SK-N-SH (cell line): ENCODE results near the gene B4GALT6. TPM values are rescaled to one million over a fixed set of nuclear protein-coding genes. Genes with fewer than 3 reads are reported as not detected.

Experiments used
- CTCF ChIA-PET: fragments of 300-600, 350-600 bp; formaldehyde crosslinking; extraction: SDS; loops from one replicate; lab custom pipeline; 2021; lab: Yijun Ruan, JAX
- POLR2A ChIA-PET: fragments of 350-600 bp; sonication (Branson Sonifier 250); formaldehyde crosslinking; extraction: SDS; loops from one replicate; lab custom pipeline; 2020; ENCODE audit warnings: antibody characterized with exemption, inconsistent platforms; lab: Yijun Ruan, JAX
- DNase-seq: peaks from one replicate; pipeline ENCODE4 v3.0.0; 2012
- H2AFZ ChIP-seq: fragments of 200-600 bp; sonication (generic); 2 replicates; pipeline ENCODE4 v1.8.1; 2016; ENCODE audit warnings: antibody characterized with exemption, mild to moderate bottlenecking, low read depth
- H3F3A ChIP-seq: fragments of 200-600 bp; sonication (generic); replicated peaks from 2 replicates; pipeline ENCODE3; 2016; ENCODE audit warnings: antibody characterized with exemption, mild to moderate bottlenecking; ENCODE audit not compliant: insufficient read depth
- H3K27ac ChIP-seq, 2 experiments: fragments of 200-500 bp in 1 of 2; fragments of 200-600 bp in 1 of 2; sonication (Bioruptor generic) in 1 of 2; sonication (generic), shearing (Covaris generic) in 1 of 2; 2 replicates each; pipeline versions ENCODE4 v1.5.1 to v1.6.1; 2014 to 2016; ENCODE audit warnings: low read depth in 2 of 2, inconsistent platforms in 1 of 2, low read length in 1 of 2, mild to moderate bottlenecking in 1 of 2, mixed read lengths in 1 of 2
- H3K27me3 ChIP-seq: fragments of 200-600 bp; sonication (generic), shearing (Covaris generic); 2 replicates; pipeline ENCODE4 v1.6.1; 2016; ENCODE audit warnings: mixed run types; ENCODE audit not compliant: insufficient read depth
- H3K36me3 ChIP-seq, 2 experiments: fragments of 200-500 bp in 1 of 2; fragments of 200-600 bp in 1 of 2; sonication (Bioruptor generic) in 1 of 2; sonication (generic) in 1 of 2; replicated peaks in 1 of 2; 2 replicates each; pipeline versions ENCODE3 to v1.5.1; 2014 to 2016; ENCODE audit warnings: low read length in 1 of 2, mild to moderate bottlenecking in 1 of 2; ENCODE audit not compliant: insufficient read depth in 2 of 2, control insufficient read depth in 1 of 2
- H3K4me1 ChIP-seq, 2 experiments: fragments of 200-500 bp in 1 of 2; fragments of 200-600 bp in 1 of 2; sonication (Bioruptor generic) in 1 of 2; sonication (generic), shearing (Covaris generic) in 1 of 2; 2 replicates each; pipeline versions ENCODE4 v1.5.1 to v1.6.1; 2014 to 2016; ENCODE audit warnings: low read depth in 1 of 2, low read length in 1 of 2, mixed run types in 1 of 2; ENCODE audit not compliant: insufficient read depth in 2 of 2, control insufficient read depth in 1 of 2
- H3K4me2 ChIP-seq: fragments of 200-600 bp; sonication (generic), shearing (Covaris generic); 2 replicates; pipeline ENCODE4 v1.6.1; 2017; ENCODE audit warnings: mixed run types
- H3K4me3 ChIP-seq, 2 experiments: fragments of 200-500 bp in 1 of 2; fragments of 200-600 bp in 1 of 2; sonication (Bioruptor generic) in 1 of 2; sonication (generic), shearing (Covaris generic) in 1 of 2; 2 replicates each; pipeline versions ENCODE4 v1.5.1 to v1.8.1; 2014 to 2016; ENCODE audit warnings: low read depth in 2 of 2, inconsistent platforms in 1 of 2, low read length in 1 of 2, mild to moderate bottlenecking in 1 of 2, mixed read lengths in 1 of 2, moderate library complexity in 1 of 2
- H3K79me2 ChIP-seq: fragments of 200-600 bp; sonication (generic); 2 replicates; pipeline ENCODE4 v1.8.1; 2017; ENCODE audit warnings: mild to moderate bottlenecking; ENCODE audit not compliant: insufficient read depth
- H3K9ac ChIP-seq: fragments of 200-600 bp; sonication (generic); 2 replicates; pipeline ENCODE4 v1.6.1; 2017; ENCODE audit warnings: mixed run types
- H3K9me2 ChIP-seq: fragments of 200-600 bp; sonication (generic); 2 replicates; pipeline ENCODE4 v1.6.1; 2017; ENCODE audit warnings: mixed run types
- H3K9me3 ChIP-seq: fragments of 200-600 bp; sonication (generic); 2 replicates; pipeline ENCODE4 v1.6.1; 2017; ENCODE audit warnings: mixed run types, mild to moderate bottlenecking, moderate library complexity
- H4K20me1 ChIP-seq: fragments of 200-600 bp; sonication (generic); 2 replicates; pipeline ENCODE4 v1.6.1; 2017; ENCODE audit warnings: mild to moderate bottlenecking, mixed run types; ENCODE audit not compliant: insufficient read depth
- ELF1 ChIP-seq: IDR thresholded peaks from 2 replicates; pipeline ENCODE4 v1.4.0; 2012
- FOXJ3 ChIP-seq: sonication (generic); formaldehyde crosslinking; IDR thresholded peaks from 2 replicates; pipeline ENCODE4 v1.5.1; 2020; ENCODE audit warnings: mild to moderate bottlenecking, missing genetic modification reagents
- GATA2 ChIP-seq: sonication (generic); formaldehyde crosslinking; IDR thresholded peaks from 2 replicates; pipeline ENCODE4 v1.5.0; 2020; ENCODE audit warnings: mild to moderate bottlenecking, missing genetic modification reagents
- PBX3 ChIP-seq: IDR thresholded peaks from 2 replicates; pipeline ENCODE4; 2012
- REST ChIP-seq: IDR thresholded peaks from 2 replicates; pipeline ENCODE4 v1.6.1; 2012; ENCODE audit warnings: mild to moderate bottlenecking, low read depth, low read length, moderate library complexity
- SMC3 ChIP-seq: IDR thresholded peaks from 2 replicates; pipeline ENCODE4 v1.6.1; 2012; ENCODE audit warnings: low read depth, low read length, improper control_type of control experiment
- TAF1 ChIP-seq: IDR thresholded peaks from 2 replicates; pipeline ENCODE4 v1.6.1; 2012; ENCODE audit warnings: low read depth, mild to moderate bottlenecking, low read length, moderate library complexity, borderline replicate concordance
- USF1 ChIP-seq: IDR thresholded peaks from 2 replicates; pipeline ENCODE4 v1.4.0; 2012; ENCODE audit warnings: low read depth, borderline replicate concordance
- USF2 ChIP-seq: fragments of 150-350 bp; IDR thresholded peaks from 2 replicates; pipeline ENCODE4 v1.6.1; 2017; ENCODE audit warnings: antibody characterized with exemption, low read length, low read depth, borderline replicate concordance
- ZBTB33 ChIP-seq: IDR thresholded peaks from 2 replicates; pipeline ENCODE4 v1.4.0; 2012; ENCODE audit warnings: low read depth, borderline replicate concordance
- WGBS: methylation state at CpG from one replicate; pipeline ENCODE4 v1.1.6; 2017; ENCODE audit warnings: low lambda C conversion rate; 5-methylcytosine and 5-hydroxymethylcytosine counted together
- polyA plus RNA-seq, 3 experiments: library from polyadenylated mRNA; depleted of rRNA; stranded (reverse); fragments of >200 nt; gene quantifications; 2 replicates each; pipeline ENCODE4 v1.2.3, GENCODE V29; 2012

Gene B4GALT6
- polyA plus RNA-seq, 1 of the 3 experiments (the other 2 are of a cell fraction): 3.1 TPM

- no peak overlapping the region for H3K27ac ChIP-seq
- no peaks in the 10 kb centered on the region for H3K9me3 ChIP-seq
- peaks cover 0 to 6% of the 10 kb centered on the region in 2 experiments; a peak in 1 of 4 replicates for H3K4me1 ChIP-seq
- no peaks in the 10 kb centered on the region for H4K20me1 ChIP-seq
- H3K79me2 ChIP-seq: no peaks in the 10 kb centered on the region
- H3K4me3 ChIP-seq: no peak overlapping the region
- no peaks in the 10 kb centered on the region for H3F3A ChIP-seq
- no peaks in the 10 kb centered on the region for H3K36me3 ChIP-seq
- H3K4me2 ChIP-seq: no peak overlapping the region
- no peaks in the 10 kb centered on the region for H3K27me3 ChIP-seq
- TF ChIP-seq SMC3 (no peak), GATA2 (CRISPR knock-in tag) (no peak)
- POLR2A ChIA-PET: no interaction called here
- CTCF ChIA-PET: interaction anchor here (1.2 kb wide), 1 partner anchor 115 kb away, joined by 3 read pairs; no protein-coding TSS in a partner anchor
- H3K9ac ChIP-seq: no peak overlapping the region
- 78% methylated on average over 5 of the region's 5 CpGs for WGBS
- H2AFZ ChIP-seq: no peak overlapping the region
- no peaks in the 10 kb centered on the region for H3K9me2 ChIP-seq
- no peak for DNase-seq
These were observed 77.0 kb downstream of the B4GALT6 start for GRCh38 chr18:31607384-31607783.

GRCh38 chr18:31606265-31606664, 78.1 kb downstream of the B4GALT6 start:
- CTCF ChIA-PET: no interaction called here
- no peak for DNase-seq
- H3K9me2 ChIP-seq: no peaks in the 10 kb centered on the region
- H3F3A ChIP-seq: no peaks in the 10 kb centered on the region
- no peak overlapping the region for H3K4me3 ChIP-seq
- no peak overlapping the region for H2AFZ ChIP-seq
- no peak overlapping the region for H3K9ac ChIP-seq
- WGBS: 80% methylated on average over 2 of the region's 2 CpGs
- no peak overlapping the region for H3K4me2 ChIP-seq
- H3K4me1 ChIP-seq: peaks cover 0 to 2% of the 10 kb centered on the region in 2 experiments; a peak in 1 of 4 replicates
- H3K79me2 ChIP-seq: no peaks in the 10 kb centered on the region
- no peak for TF ChIP-seq ZBTB33
- TF ChIP-seq REST: no peak
- TF ChIP-seq, all 33 proteins: peak for 0
- POLR2A ChIA-PET: no interaction called here
- Histone ChIP-seq H3K9me3 (no peaks in the 10 kb centered on the region), H3K36me3 (no peaks in the 10 kb centered on the region), H4K20me1 (no peaks in the 10 kb centered on the region), H3K27me3 (no peaks in the 10 kb centered on the region), H3K27ac (no peak overlapping the region)

GRCh38 chr18:31603315-31603714, 81.1 kb downstream of the B4GALT6 start:
- Histone ChIP-seq H3K36me3 (no peaks in the 10 kb centered on the region), H3F3A (no peaks in the 10 kb centered on the region), H3K4me1 (no peaks in the 10 kb centered on the region), H3K4me3 (no peak overlapping the region), H3K9me2 (no peaks in the 10 kb centered on the region), H3K27me3 (no peaks in the 10 kb centered on the region), H3K27ac (no peak overlapping the region), H3K9me3 (no peaks in the 10 kb centered on the region), H3K79me2 (no peaks in the 10 kb centered on the region), H3K4me2 (no peak overlapping the region), H4K20me1 (no peaks in the 10 kb centered on the region), H3K9ac (no peak overlapping the region), H2AFZ (no peak overlapping the region)
- DNase-seq: no peak
- ChIA-PET CTCF (no interaction called here), POLR2A (no interaction called here)
- no peak for TF ChIP-seq TAF1
- no peak for TF ChIP-seq FOXJ3 (CRISPR knock-in tag)
- TF ChIP-seq USF1: no peak
- no peak for TF ChIP-seq ELF1
- TF ChIP-seq USF2: no peak
- no peak for TF ChIP-seq PBX3
